Lung (tissue), 12 donors: ENCODE measurements around the gene NAALADL2. TPM values are rescaled to one million over a fixed set of nuclear protein-coding genes. Genes with fewer than 3 reads are reported as not detected.

ENCODE experiments used
- ATAC-seq: fragments of 200-7000 bp; cut with Tn5 transposase; one replicate; pipeline ENCODE4 v1.9.1; 2020; ENCODE audit warnings: moderate number of reproducible peaks; ENCODE audit not compliant: insufficient read depth, low FRiP score
- DNase-seq, 3 donors: peaks; one replicate each; pipeline ENCODE4 v3.0.0-alpha.2; 2013 to 2017
- H3K27ac ChIP-seq, 2 donors: one replicate each; pipeline ENCODE4 v1.5.1; 2013; ENCODE audit warnings: mild to moderate bottlenecking in 2 of 2, moderate library complexity in 2 of 2, control low read depth in 1 of 2, inconsistent platforms in 1 of 2, low read depth in 1 of 2, low read length in 1 of 2
- H3K27me3 ChIP-seq, 3 donors: one replicate each; pipeline ENCODE4 v1.5.1; 2013; ENCODE audit warnings: low read length in 2 of 3; ENCODE audit not compliant: control insufficient read depth in 3 of 3, insufficient read depth in 3 of 3
- H3K36me3 ChIP-seq, 4 donors: one replicate each; pipeline ENCODE4 v1.5.1; 2013; ENCODE audit warnings: low read length in 4 of 4, mild to moderate bottlenecking in 1 of 4, moderate library complexity in 1 of 4; ENCODE audit not compliant: control insufficient read depth in 4 of 4, insufficient read depth in 4 of 4
- H3K4me1 ChIP-seq, 5 donors: one replicate each; pipeline ENCODE4 v1.5.1; 2013; ENCODE audit warnings: low read length in 5 of 5, mild to moderate bottlenecking in 2 of 5, moderate library complexity in 1 of 5; ENCODE audit not compliant: control insufficient read depth in 5 of 5, insufficient read depth in 5 of 5
- H3K4me3 ChIP-seq: one replicate; pipeline ENCODE4 v1.5.1; 2013; ENCODE audit warnings: mild to moderate bottlenecking, control low read depth, moderate library complexity
- H3K9ac ChIP-seq, 2 donors: one replicate each; pipeline ENCODE4 v1.5.1; 2013; ENCODE audit warnings: low read length in 2 of 2, control low read depth in 1 of 2; ENCODE audit not compliant: insufficient read depth in 1 of 2
- H3K9me3 ChIP-seq, 4 donors: one replicate each; pipeline ENCODE4 v1.5.1; 2013; ENCODE audit warnings: low read length in 3 of 4, mild to moderate bottlenecking in 1 of 4, moderate library complexity in 1 of 4; ENCODE audit not compliant: control insufficient read depth in 4 of 4, insufficient read depth in 3 of 4
- WGBS, 2 donors: extraction: QIAGEN DNeasy Blood & Tissue Kit; methylation state at CpG; one replicate each; pipeline ENCODE4 v1.1.7; 2013; 5-methylcytosine and 5-hydroxymethylcytosine counted together
- polyA plus RNA-seq, 2 donors: library from polyadenylated mRNA; stranded (reverse); fragments of 200-250 nt; gene quantifications; one replicate each; pipeline ENCODE4 v1.2.1, GENCODE V29; 2013
- total RNA-seq, 2 donors: library from RNA; depleted of rRNA in 1 of 2; stranded (reverse); fragments of >200 nt in 1 of 2; gene quantifications; one replicate each; pipeline ENCODE4 v1.2.1, GENCODE V29; 2014 to 2021
- TF ChIP-seq, protein P1 (sequence below): IDR thresholded peaks from 2 replicates; pipeline ENCODE4 v1.5.1; 2012; ENCODE audit warnings: mild to moderate bottlenecking; ENCODE audit errors: control extremely low read depth, extremely low read depth
- donor health status: control.
- donor health status: control.
- donor health status: Bipolar disorder and iron deficiency.
- donor health status: healthy.
- donor health status: DM: yes; HTN: yes; CAD: no.

NAALADL2 gene
- total and polyA plus RNA-seq, 4 donors: 0.49 to 46.7 (median 4.7) TPM

DNA sequence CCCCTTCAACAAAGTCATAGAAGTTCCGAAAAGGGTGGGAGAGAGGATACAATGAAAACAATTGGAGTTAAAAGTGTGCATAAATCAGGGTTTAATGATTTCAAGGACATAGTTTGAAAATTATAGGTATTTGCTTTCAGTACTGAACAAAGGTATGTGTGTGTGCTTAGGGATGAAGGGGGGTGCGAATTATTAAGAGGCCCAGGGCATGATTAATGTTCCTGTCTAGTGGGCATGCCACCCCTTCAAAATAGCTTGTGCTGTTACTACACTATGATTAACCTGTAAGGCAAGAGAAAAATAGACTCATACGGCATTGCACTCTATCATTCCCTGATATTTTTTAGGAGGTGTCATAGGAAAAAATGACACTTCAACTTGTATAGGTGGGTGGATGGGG, 731.6 kb downstream of the NAALADL2 start:
- TF ChIP-seq, protein P1, sequence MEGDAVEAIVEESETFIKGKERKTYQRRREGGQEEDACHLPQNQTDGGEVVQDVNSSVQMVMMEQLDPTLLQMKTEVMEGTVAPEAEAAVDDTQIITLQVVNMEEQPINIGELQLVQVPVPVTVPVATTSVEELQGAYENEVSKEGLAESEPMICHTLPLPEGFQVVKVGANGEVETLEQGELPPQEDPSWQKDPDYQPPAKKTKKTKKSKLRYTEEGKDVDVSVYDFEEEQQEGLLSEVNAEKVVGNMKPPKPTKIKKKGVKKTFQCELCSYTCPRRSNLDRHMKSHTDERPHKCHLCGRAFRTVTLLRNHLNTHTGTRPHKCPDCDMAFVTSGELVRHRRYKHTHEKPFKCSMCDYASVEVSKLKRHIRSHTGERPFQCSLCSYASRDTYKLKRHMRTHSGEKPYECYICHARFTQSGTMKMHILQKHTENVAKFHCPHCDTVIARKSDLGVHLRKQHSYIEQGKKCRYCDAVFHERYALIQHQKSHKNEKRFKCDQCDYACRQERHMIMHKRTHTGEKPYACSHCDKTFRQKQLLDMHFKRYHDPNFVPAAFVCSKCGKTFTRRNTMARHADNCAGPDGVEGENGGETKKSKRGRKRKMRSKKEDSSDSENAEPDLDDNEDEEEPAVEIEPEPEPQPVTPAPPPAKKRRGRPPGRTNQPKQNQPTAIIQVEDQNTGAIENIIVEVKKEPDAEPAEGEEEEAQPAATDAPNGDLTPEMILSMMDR: no peak
- ATAC-seq: no peak
- H3K27ac ChIP-seq: no peak overlapping the region
- 84 to 93% methylated on average over 3 of the region's 3 CpGs for WGBS, 2 donors
- H3K27me3 ChIP-seq: no peaks in the 10 kb centered on the region
- peaks cover 0 to 10% (median 4%) of the 10 kb centered on the region in 4 donors for H3K9me3 ChIP-seq
- H3K4me1 ChIP-seq: no peaks in the 10 kb centered on the region
- H3K4me3 ChIP-seq: no peak overlapping the region
- no peak for DNase-seq
- H3K9ac ChIP-seq: no peak overlapping the region
- peaks cover 0 to 2% (median 0%) of the 10 kb centered on the region in 4 donors for H3K36me3 ChIP-seq

DNA sequence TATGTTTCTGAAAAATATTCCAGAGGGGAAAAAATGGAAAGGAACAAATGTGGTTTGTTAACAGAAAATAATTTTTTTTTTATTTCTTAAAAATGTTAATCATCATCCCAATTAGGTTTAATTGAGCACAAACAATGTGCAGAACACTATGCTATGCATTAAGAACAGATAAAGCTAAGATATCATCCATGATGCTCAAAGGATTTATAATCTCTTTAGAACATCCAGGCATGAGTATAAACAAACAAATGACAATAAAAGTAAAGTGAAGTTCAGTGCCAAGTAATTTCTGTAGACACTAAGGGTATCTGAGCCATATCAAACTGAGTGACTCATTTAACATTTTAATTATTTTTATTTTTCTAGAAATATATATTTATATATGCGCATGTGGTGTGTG, 732.2 kb downstream of the NAALADL2 start:
- no peaks in the 10 kb centered on the region for H3K4me1 ChIP-seq
- TF ChIP-seq, protein P1: no peak
- no peak overlapping the region for H3K27ac ChIP-seq
- H3K9me3 ChIP-seq: peaks cover 0 to 10% (median 4%) of the 10 kb centered on the region in 4 donors
- no peak for DNase-seq
- H3K27me3 ChIP-seq: no peaks in the 10 kb centered on the region
- ATAC-seq: no peak
- H3K9ac ChIP-seq: no peak overlapping the region
- H3K36me3 ChIP-seq: peaks cover 0 to 2% (median 0%) of the 10 kb centered on the region in 4 donors
- H3K4me3 ChIP-seq: no peak overlapping the region
- WGBS, 2 donors: 97 to 100% methylated on average over 1 of the region's 1 CpG

DNA sequence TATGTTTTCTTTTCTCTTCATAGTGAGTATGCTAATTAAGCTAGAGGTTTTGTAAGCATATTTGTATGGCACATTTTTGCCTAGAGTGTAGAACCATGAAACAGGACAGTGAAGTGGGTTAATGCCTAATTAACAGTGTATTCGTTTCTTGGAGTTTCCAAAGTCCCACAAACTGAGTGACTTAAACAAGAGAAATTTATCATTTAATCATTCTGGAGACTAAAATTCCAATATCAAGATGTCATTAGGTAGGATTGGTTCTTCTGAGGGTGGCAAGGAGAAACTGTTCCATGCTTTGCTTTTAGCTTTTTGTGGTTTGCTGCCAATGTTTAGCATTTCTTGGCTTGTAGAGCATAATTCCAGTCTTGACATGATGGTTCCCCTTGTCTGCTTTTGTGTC, 734.2 kb downstream of the NAALADL2 start:
- H3K4me1 ChIP-seq: no peaks in the 10 kb centered on the region
- peaks cover 0 to 2% (median 0%) of the 10 kb centered on the region in 4 donors for H3K36me3 ChIP-seq
- H3K27ac ChIP-seq: no peak overlapping the region
- H3K9me3 ChIP-seq: peaks cover 0 to 10% (median 4%) of the 10 kb centered on the region in 4 donors
- no peak overlapping the region for H3K9ac ChIP-seq
- H3K27me3 ChIP-seq: no peaks in the 10 kb centered on the region
- 86 to 91% methylated on average over 1 of the region's 1 CpG for WGBS, 2 donors
- TF ChIP-seq, protein P1: no peak
- ATAC-seq: no peak
- DNase-seq: no peak
- H3K4me3 ChIP-seq: no peak overlapping the region

DNA sequence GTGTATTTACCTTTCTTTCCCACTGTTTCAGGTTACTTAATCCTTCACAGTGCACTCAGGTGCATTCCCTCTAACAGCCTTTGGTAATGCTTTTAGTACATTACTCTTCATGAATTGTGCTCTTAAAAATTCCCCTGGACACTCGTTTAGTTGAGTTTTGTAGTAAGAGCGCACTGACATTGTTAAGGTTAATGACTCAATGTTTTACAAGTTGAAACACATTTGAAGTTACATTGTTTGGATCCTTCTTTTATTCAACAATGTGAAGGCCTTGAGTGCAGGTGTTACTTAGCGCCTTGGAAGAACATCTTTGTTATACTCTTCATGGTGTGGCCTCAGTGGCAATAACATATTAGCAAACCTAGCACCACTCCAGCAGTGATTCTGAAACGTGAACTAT, 739.6 kb downstream of the NAALADL2 start:
- WGBS, 2 donors: 82 to 90% methylated on average over 4 of the region's 4 CpGs
- peaks cover 0 to 2% (median 0%) of the 10 kb centered on the region in 4 donors for H3K36me3 ChIP-seq
- H3K4me3 ChIP-seq: no peak overlapping the region
- TF ChIP-seq, protein P1: no peak
- H3K4me1 ChIP-seq: no peaks in the 10 kb centered on the region
- ATAC-seq: no peak
- H3K9ac ChIP-seq: no peak overlapping the region
- H3K27me3 ChIP-seq: no peaks in the 10 kb centered on the region
- DNase-seq: no peak
- no peak overlapping the region for H3K27ac ChIP-seq
- H3K9me3 ChIP-seq: peaks cover 0 to 10% (median 4%) of the 10 kb centered on the region in 4 donors
